Progenitor cell of endocrine pancreas (in vitro differentiated cells): ENCODE measurements around the gene CTNNB1. TPM values are rescaled to one million over a fixed set of nuclear protein-coding genes. Genes with fewer than 3 reads are reported as not detected.

Experiments
- DNase-seq: peaks from one replicate; pipeline ENCODE4 v3.0.0; 2021; ENCODE audit warnings: low spot score; ENCODE audit not compliant: unreplicated experiment
- H3K27ac Mint-ChIP-seq: 2 replicates; pipeline ENCODE4 v1.8.0; 2021; ENCODE audit warnings: mild to moderate bottlenecking, moderate library complexity, mixed read lengths
- H3K27me3 Mint-ChIP-seq: 2 replicates; pipeline ENCODE4 v1.8.0; 2021; ENCODE audit warnings: mixed read lengths
- H3K36me3 Mint-ChIP-seq: 2 replicates; pipeline ENCODE4 v1.8.0; 2022; ENCODE audit warnings: mixed read lengths; ENCODE audit not compliant: insufficient read depth
- H3K4me1 Mint-ChIP-seq: 2 replicates; pipeline ENCODE4 v1.8.0; 2021; ENCODE audit warnings: low read depth, mixed read lengths
- H3K4me3 Mint-ChIP-seq: 2 replicates; pipeline ENCODE4 v1.8.0; 2021; ENCODE audit warnings: low read depth, mild to moderate bottlenecking, moderate library complexity, mixed read lengths
- H3K9me3 Mint-ChIP-seq: 2 replicates; pipeline ENCODE4 v1.8.0; 2021; ENCODE audit warnings: low read depth, mixed read lengths
- total RNA-seq: library from RNA; stranded (reverse); gene quantifications from 2 replicates; pipeline ENCODE4 v1.2.1, GENCODE V29; 2021
- TF ChIP-seq, protein P1 (sequence below): fragments of 200-600 bp; sonication (generic); IDR thresholded peaks from one replicate; pipeline ENCODE4 v1.5.0; 2021; ENCODE audit warnings: antibody characterized with exemption, mild to moderate bottlenecking; ENCODE audit not compliant: unreplicated experiment

The CTNNB1 gene
- total RNA-seq, 1 donor from 2014 or later, result 504 TPM

DNA sequence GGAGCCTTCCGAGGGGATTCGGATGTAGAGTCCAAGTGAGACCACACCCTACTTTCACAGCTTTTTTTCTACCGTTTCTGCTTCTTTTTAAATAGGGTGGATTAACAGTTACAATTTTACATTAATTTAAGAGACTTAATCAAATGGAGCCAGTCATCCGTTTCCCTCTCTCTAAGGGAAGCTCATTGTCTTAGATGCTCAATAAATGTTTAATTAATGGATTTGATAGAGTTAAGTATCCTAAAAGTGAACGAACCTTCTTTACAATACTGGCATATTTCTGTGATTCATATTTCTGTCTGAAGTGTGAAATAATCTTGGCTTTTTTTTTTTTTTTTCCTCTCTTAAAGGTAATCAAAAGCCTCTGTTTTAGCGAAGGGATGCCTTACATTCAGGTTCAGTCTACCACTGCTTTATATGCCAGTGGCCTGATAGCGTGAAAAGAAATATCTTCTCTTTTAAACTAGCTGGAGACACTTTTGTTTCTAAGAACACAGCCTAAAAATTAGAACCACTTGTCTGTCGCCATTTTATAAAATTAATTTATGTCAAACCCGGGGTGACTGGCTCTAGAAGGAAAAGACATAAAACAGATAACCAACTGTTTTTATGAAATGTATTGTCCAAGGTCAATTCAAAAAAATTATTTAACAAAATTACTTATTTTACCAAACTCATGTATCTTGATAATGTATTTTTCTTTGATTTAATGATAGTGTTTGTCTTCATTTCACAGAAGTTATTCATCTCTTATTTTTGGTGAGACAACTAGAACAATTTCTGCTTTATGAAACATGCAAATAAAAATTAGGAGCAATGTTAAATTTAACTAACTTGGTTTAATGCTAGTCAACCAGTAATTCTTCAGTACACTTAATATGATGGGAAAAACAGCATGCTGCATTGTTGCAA is 2.5 kb upstream of the CTNNB1 start:
- Mint-ChIP-seq H3K9me3 (no peaks in the 10 kb centered on the region), H3K36me3 (no peaks in the 10 kb centered on the region), H3K4me3 (no peak overlapping the region), H3K27me3 (peaks cover 8% of the 10 kb centered on the region), H3K4me1 (peaks cover 17% of the 10 kb centered on the region), H3K27ac (no peak overlapping the region)
- no peak for DNase-seq
- TF ChIP-seq, protein P1, sequence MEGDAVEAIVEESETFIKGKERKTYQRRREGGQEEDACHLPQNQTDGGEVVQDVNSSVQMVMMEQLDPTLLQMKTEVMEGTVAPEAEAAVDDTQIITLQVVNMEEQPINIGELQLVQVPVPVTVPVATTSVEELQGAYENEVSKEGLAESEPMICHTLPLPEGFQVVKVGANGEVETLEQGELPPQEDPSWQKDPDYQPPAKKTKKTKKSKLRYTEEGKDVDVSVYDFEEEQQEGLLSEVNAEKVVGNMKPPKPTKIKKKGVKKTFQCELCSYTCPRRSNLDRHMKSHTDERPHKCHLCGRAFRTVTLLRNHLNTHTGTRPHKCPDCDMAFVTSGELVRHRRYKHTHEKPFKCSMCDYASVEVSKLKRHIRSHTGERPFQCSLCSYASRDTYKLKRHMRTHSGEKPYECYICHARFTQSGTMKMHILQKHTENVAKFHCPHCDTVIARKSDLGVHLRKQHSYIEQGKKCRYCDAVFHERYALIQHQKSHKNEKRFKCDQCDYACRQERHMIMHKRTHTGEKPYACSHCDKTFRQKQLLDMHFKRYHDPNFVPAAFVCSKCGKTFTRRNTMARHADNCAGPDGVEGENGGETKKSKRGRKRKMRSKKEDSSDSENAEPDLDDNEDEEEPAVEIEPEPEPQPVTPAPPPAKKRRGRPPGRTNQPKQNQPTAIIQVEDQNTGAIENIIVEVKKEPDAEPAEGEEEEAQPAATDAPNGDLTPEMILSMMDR, result no peak

DNA sequence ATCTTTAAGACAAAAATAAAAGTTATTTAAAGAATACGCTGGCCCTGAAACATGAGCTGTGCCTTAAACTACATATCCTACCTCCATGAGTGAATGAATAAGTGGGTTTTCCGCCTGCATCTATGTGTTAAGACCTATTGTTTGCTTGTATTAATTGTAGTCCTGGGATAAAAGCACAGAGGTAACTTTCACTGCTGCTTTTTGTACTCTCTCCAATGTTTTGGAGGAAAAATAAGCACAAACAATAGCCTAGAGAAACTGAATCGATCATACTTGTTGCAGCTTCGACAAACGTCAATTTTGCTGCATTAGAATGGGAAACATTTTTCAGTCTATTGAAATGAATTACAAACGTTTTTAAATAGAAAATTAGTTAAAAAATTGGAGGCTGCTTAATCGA is 1.3 kb upstream of the CTNNB1 start:
- TF ChIP-seq, protein P1, result no peak
- peak overlapping the region; percentile 89 for H3K4me3 Mint-ChIP-seq
- peaks cover under 1% of the 10 kb centered on the region for H3K36me3 Mint-ChIP-seq
- H3K27ac Mint-ChIP-seq, result no peak overlapping the region
- peaks cover 8% of the 10 kb centered on the region for H3K27me3 Mint-ChIP-seq
- DNase-seq, result no peak
- H3K9me3 Mint-ChIP-seq, result no peaks in the 10 kb centered on the region
- peaks cover 27% of the 10 kb centered on the region for H3K4me1 Mint-ChIP-seq

DNA sequence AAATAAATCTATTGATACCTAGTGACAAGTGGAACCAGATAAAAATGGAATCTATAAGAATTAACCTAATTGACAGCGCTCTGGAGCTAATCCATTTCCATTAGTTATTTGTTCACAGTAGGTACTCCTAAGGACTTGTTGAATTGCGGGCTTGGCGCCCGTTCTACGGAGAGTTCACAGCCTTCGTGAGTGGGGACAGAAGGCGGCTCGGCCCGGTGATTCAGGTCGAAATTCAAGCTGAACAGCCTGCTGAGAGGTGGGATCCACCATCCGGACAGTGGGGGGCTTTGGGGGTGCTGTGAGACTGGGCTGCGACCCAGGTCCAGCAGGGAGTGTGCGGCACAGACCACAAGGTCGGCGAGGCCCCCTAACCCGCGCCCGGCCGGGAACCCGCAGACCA is 779 bp upstream of the CTNNB1 start:
- H3K4me1 Mint-ChIP-seq, result peaks cover 29% of the 10 kb centered on the region
- TF ChIP-seq, protein P1, result no peak
- H3K9me3 Mint-ChIP-seq, result no peaks in the 10 kb centered on the region
- H3K27me3 Mint-ChIP-seq, result peaks cover 8% of the 10 kb centered on the region
- peak overlapping the region; percentile 89 for H3K4me3 Mint-ChIP-seq
- DNase-seq, result no peak
- H3K36me3 Mint-ChIP-seq, result peaks cover 1% of the 10 kb centered on the region
- peak overlapping the region; percentile 97 for H3K27ac Mint-ChIP-seq

DNA sequence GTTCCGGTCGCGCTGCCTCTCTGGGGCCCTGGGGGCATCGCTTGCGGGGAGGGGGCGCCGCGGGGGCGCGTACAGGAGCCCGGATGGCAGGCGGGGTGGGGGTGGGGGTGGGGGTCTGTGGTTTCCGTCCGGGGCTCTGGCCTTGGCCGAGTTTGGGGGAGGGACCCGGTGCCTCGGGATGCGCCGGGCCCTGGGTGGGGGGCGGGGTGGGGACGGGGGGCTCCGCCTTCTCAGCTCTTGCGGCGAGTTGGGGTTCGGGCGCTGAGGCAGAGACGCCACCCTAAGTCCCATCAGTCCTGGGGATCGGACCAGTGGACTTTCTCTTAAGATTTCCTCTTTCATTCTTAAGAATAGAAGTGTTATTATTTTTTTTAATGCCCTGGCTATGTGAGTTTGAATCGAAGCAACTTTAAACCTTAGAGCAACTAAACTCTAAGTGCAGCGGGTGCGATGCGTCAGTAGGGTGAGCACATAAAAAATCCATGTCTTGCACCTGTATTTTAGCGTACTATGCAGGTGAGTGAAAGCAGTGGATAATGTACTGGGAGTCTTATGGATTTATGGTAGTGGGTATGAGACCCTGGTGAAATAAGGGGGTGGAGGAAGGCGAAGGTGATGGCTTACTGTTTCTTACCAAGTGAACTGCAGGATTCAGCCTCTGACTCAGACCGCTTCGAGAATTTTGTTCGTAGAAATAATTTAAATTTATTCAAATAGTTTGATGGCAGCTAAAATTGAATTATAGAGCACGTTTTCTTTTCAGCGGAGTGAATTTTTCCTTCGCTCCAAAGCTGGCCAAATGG is 762 bp downstream of the CTNNB1 start:
- H3K36me3 Mint-ChIP-seq, result peaks cover 1% of the 10 kb centered on the region
- H3K4me1 Mint-ChIP-seq, result peaks cover 41% of the 10 kb centered on the region
- H3K4me3 Mint-ChIP-seq, result peak overlapping the region; percentile 91
- H3K27me3 Mint-ChIP-seq, result peaks cover 3% of the 10 kb centered on the region
- peak overlapping the region; percentile 95 for H3K27ac Mint-ChIP-seq
- TF ChIP-seq, protein P1, result no peak
- no peak for DNase-seq
- H3K9me3 Mint-ChIP-seq, result no peaks in the 10 kb centered on the region

DNA sequence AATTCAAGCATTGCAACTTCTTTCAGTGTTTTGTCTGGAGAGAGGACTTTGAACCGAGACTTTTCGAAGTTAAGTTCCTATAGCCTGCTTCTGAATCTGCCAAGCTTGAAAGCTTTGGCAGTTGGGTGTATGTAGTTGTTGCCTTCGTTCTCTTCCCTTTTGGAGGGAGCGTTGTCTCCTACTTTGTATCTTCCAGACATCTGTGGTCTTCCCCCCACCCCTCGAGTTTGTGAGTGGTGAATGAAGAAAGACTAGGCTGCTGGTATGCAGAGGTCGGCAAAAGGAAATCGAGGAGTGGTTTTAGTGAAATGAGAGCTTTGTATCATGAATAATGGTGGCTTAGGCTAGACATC is 1.3 kb downstream of the CTNNB1 start:
- TF ChIP-seq, protein P1, result no peak
- peak overlapping the region; percentile 91 for H3K4me3 Mint-ChIP-seq
- peaks cover 3% of the 10 kb centered on the region for H3K27me3 Mint-ChIP-seq
- peak overlapping the region; percentile 95 for H3K27ac Mint-ChIP-seq
- H3K4me1 Mint-ChIP-seq, result peaks cover 46% of the 10 kb centered on the region
- H3K9me3 Mint-ChIP-seq, result no peaks in the 10 kb centered on the region
- H3K36me3 Mint-ChIP-seq, result peaks cover 1% of the 10 kb centered on the region
- DNase-seq, result no peak
